OCI-LY3 (cell line): ENCODE measurements around the gene USF1.

ENCODE experiments used
- CTCF ChIP-seq: fragments of 200-600, 300-600 bp; sonication (generic); IDR thresholded peaks from 2 replicates; pipeline ENCODE4 v1.5.1; 2014; ENCODE audit warnings: antibody characterized with exemption, low read length, low read depth
- EZH2phosphoT487 ChIP-seq: fragments of 200-600 bp; shearing (Covaris generic); IDR thresholded peaks from 2 replicates; pipeline ENCODE4 v1.6.1; 2018; ENCODE audit warnings: antibody characterized with exemption, mixed run types, low read depth

GRCh38 chr1:161012420-161012819 is 33.4 kb downstream of the USF1 start:
- TF ChIP-seq CTCF (no peak), EZH2phosphoT487 (no peak)
